ENCODE results near the gene FARP2. TPM values are rescaled to one million over a fixed set of nuclear protein-coding genes. Genes with fewer than 3 reads are reported as not detected.

FARP2 gene
- total and polyA plus RNA-seq, 2 of the 4 experiments (the other 2 are of a cell fraction): 17.1 to 30.8 TPM

DNA sequence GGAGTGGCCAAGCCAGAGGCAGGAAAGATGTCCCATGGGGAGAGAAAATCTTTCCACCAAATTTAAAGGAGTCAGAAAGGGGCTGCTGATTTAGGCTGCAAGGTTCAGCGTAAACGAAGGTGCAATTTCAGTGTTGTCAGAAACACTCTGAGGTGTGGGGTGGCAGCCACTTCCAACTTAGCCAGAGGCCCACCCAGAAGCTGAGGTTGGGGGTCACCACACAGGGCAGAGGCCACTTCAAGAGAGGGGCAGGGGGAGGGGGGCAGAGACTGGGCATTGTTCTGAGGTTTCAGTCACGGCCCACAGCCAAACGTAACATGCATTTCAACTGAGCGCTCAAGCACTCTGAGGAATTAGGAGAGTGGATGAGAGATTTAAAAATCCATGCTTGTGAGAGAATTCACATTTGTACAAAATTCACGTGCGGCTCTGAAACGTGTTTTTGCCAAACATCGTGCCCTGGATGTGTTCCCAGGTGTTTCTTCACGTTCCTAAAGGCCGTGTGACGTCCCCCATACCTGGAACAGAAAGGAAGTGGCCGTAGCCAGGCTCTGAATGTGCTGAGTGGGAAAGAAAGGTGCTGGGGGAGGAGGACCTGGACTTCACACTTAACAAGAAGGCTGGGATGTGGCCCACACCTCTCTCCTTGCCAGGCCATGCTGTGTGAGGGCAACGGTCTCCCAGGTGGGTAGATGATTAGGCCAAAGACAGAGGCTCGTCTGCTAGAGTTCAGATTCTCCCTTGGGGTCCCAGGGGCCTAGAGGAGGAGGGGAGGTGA, 182.9 kb downstream of the FARP2 start:
- in situ Hi-C loops (cut with MboI; ENCODE audit: low sequenced_read_pairs) (no loop called here), intact Hi-C loops (cut with micrococcal nuclease) (no loop called here), dilution Hi-C loops (cut with HindIII; ENCODE audit: low sequenced_read_pairs, unreplicated experiment) (no loop called here)
- ChIA-PET POLR2A (ENCODE audit: unreplicated experiment) (no interaction called here), CTCF (no interaction called here)
- no peak for ATAC-seq (ENCODE audit: low read depth)
- Histone ChIP-seq H2AK5ac (ENCODE audit: low read depth, low read length) (no peak overlapping the region), H3K4ac (ENCODE audit: low read depth, low read length) (no peak overlapping the region), H3K4me1 (ENCODE audit: control insufficient read depth, insufficient read depth, low read length) (peaks cover 5% of the 10 kb centered on the region), H2BK15ac (ENCODE audit: low read depth, low read length) (no peak overlapping the region), H3K79me1 (ENCODE audit: low read depth in 1 of 2, low read length in 2 of 2) (no peaks in the 10 kb centered on the region), H3K4me3 (ENCODE audit: insufficient read depth, low read depth, low read length) (no peak overlapping the region), H3K14ac (replicated peaks; ENCODE audit: low read depth, low read length) (no peak overlapping the region), H3K27me3 (ENCODE audit: control insufficient read depth, insufficient read depth, low read length) (peaks cover 18% of the 10 kb centered on the region; the same call in 1 of the 2 replicates), H3K23ac (ENCODE audit: low read depth, low read length) (no peak overlapping the region), H2AFZ (replicated peaks; ENCODE audit: low read length, poor library complexity) (no peak overlapping the region), H4K91ac (ENCODE audit: insufficient read depth, low read depth, low read length) (no peak overlapping the region), H3K9me1 (ENCODE audit: insufficient read depth, low read length) (no peaks in the 10 kb centered on the region), H3K4me2 (ENCODE audit: low read depth, low read length) (no peak overlapping the region), H2AK9ac (replicated peaks; ENCODE audit: low read depth, low read length, poor library complexity) (no peak overlapping the region), H3K9ac (ENCODE audit: low read depth, low read length) (no peak overlapping the region), H3K18ac (ENCODE audit: low read depth, low read length) (no peak overlapping the region), H2BK20ac (ENCODE audit: low read depth, low read length) (no peak overlapping the region), H4K5ac (ENCODE audit: low read depth, low read length) (no peak overlapping the region), H3K36me3 (ENCODE audit: control insufficient read depth, insufficient read depth, low read length) (no peaks in the 10 kb centered on the region), H3K56ac (ENCODE audit: extremely low read depth, insufficient read depth, low read length) (no peak overlapping the region), H2BK5ac (ENCODE audit: low read depth, low read length, poor library complexity, severe bottlenecking) (no peak overlapping the region), H4K20me1 (ENCODE audit: insufficient read depth, low read length) (no peaks in the 10 kb centered on the region), H3K27ac (ENCODE audit: insufficient read depth, low read length) (no peak overlapping the region), H2BK120ac (ENCODE audit: low read depth, low read length) (no peak overlapping the region), H4K8ac (ENCODE audit: low read depth in 2 of 2, low read length in 2 of 2) (no peak overlapping the region), H3K9me3 (ENCODE audit: control insufficient read depth, insufficient read depth, low read length) (no peaks in the 10 kb centered on the region)
- TF ChIP-seq RFX5 (IDR thresholded peaks at IDR 0.05; ENCODE audit: low read depth, low read length) (no peak), NFE2L2 (IDR thresholded peaks at IDR 0.05; ENCODE audit: low read depth, low read length) (no peak), MAZ (IDR thresholded peaks at IDR 0.05; ENCODE audit: borderline replicate concordance, low read depth, low read length) (no peak), RAD21 (IDR thresholded peaks at IDR 0.05; ENCODE audit: low read length) (no peak), CHD1 (IDR thresholded peaks at IDR 0.05; ENCODE audit: low read depth, low read length) (no peak), RCOR1 (IDR thresholded peaks at IDR 0.05; ENCODE audit: insufficient replicate concordance, low read length) (no peak), MXI1 (IDR thresholded peaks at IDR 0.05; ENCODE audit: borderline replicate concordance, low read depth, low read length) (no peak), BHLHE40 (IDR thresholded peaks at IDR 0.05; ENCODE audit: low read depth, low read length) (no peak), CEBPB (IDR thresholded peaks at IDR 0.05; ENCODE audit: low read depth, low read length) (no peak), SMC3 (IDR thresholded peaks at IDR 0.05; ENCODE audit: low read depth, low read length) (no peak), FOS (IDR thresholded peaks at IDR 0.05; ENCODE audit: low read depth, low read length) (no peak)
- TF ChIP-seq, protein P1, sequence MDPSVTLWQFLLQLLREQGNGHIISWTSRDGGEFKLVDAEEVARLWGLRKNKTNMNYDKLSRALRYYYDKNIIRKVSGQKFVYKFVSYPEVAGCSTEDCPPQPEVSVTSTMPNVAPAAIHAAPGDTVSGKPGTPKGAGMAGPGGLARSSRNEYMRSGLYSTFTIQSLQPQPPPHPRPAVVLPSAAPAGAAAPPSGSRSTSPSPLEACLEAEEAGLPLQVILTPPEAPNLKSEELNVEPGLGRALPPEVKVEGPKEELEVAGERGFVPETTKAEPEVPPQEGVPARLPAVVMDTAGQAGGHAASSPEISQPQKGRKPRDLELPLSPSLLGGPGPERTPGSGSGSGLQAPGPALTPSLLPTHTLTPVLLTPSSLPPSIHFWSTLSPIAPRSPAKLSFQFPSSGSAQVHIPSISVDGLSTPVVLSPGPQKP (IDR thresholded peaks at IDR 0.05; ENCODE audit: borderline replicate concordance, low read depth, low read length): no peak
- TF ChIP-seq, protein P2, sequence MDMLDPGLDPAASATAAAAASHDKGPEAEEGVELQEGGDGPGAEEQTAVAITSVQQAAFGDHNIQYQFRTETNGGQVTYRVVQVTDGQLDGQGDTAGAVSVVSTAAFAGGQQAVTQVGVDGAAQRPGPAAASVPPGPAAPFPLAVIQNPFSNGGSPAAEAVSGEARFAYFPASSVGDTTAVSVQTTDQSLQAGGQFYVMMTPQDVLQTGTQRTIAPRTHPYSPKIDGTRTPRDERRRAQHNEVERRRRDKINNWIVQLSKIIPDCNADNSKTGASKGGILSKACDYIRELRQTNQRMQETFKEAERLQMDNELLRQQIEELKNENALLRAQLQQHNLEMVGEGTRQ (IDR thresholded peaks at IDR 0.05; ENCODE audit: low read depth, low read length): no peak
- TF ChIP-seq, protein P3, sequence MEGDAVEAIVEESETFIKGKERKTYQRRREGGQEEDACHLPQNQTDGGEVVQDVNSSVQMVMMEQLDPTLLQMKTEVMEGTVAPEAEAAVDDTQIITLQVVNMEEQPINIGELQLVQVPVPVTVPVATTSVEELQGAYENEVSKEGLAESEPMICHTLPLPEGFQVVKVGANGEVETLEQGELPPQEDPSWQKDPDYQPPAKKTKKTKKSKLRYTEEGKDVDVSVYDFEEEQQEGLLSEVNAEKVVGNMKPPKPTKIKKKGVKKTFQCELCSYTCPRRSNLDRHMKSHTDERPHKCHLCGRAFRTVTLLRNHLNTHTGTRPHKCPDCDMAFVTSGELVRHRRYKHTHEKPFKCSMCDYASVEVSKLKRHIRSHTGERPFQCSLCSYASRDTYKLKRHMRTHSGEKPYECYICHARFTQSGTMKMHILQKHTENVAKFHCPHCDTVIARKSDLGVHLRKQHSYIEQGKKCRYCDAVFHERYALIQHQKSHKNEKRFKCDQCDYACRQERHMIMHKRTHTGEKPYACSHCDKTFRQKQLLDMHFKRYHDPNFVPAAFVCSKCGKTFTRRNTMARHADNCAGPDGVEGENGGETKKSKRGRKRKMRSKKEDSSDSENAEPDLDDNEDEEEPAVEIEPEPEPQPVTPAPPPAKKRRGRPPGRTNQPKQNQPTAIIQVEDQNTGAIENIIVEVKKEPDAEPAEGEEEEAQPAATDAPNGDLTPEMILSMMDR (conservative IDR thresholded peaks at IDR 0.05; ENCODE audit: low read depth, low read length): no peak
- WGBS, 2 experiments (ENCODE audit: extremely low coverage in 2 of 2, insufficient read length in 1 of 2): 81% methylated on average over 3 of the region's 15 CpGs; no CpG with 5 or more reads in 1 of the 2 experiments
- DNase-seq: no peak
- no TSS peak for BruUV-seq (replicated peaks)

Measured in IMR-90 (cell line).